SK-N-SH treated with all-trans-retinoic acid at 6 μM for 48 hours (cell line): Measurements from ENCODE around the gene WDR54.
A peak's percentile ranks its signal among the peaks of the same experiment; 100 is the strongest.

ENCODE experiments used
- ATAC-seq: fragments of 200-7000 bp; cut with Tn5 transposase; 3 replicates; pipeline ENCODE4 v1.9.1; 2020; ENCODE audit warnings: mild to moderate bottlenecking, moderate library complexity
- ARNTL ChIP-seq: fragments of 450-650 bp; formaldehyde crosslinking; IDR thresholded peaks from 2 replicates; pipeline ENCODE4 v1.5.0; 2020; ENCODE audit warnings: low read depth, mild to moderate bottlenecking, moderate library complexity, borderline replicate concordance
- BACH2 ChIP-seq: fragments of 250-450 bp; sonication (Bioruptor Pico); IDR thresholded peaks from 2 replicates; pipeline ENCODE4 v1.9.0; 2021; ENCODE audit warnings: mild to moderate bottlenecking, borderline replicate concordance
- GLIS3 ChIP-seq: fragments of 250-450 bp; sonication (Bioruptor Pico); IDR thresholded peaks from 2 replicates; pipeline ENCODE4 v1.5.0; 2020; ENCODE audit warnings: mild to moderate bottlenecking, moderate library complexity
- OSR1 ChIP-seq: fragments of 250-450 bp; sonication (Bioruptor Pico); IDR thresholded peaks from 2 replicates; pipeline ENCODE4 v1.8.0; 2022; ENCODE audit warnings: moderate library complexity, mild to moderate bottlenecking, inconsistent platforms
- SNAI2 ChIP-seq: fragments of 250-450 bp; sonication (Bioruptor Pico); IDR thresholded peaks from 2 replicates; pipeline ENCODE4 v1.5.0; 2020; ENCODE audit warnings: mild to moderate bottlenecking, moderate library complexity
- TCF4 ChIP-seq: fragments of 250-450 bp; sonication (Bioruptor Pico); IDR thresholded peaks from 2 replicates; pipeline ENCODE4 v1.8.0; 2021; ENCODE audit warnings: mild to moderate bottlenecking, moderate library complexity, borderline replicate concordance
- TOX ChIP-seq: fragments of 250-450 bp; sonication (Bioruptor Pico); IDR thresholded peaks from 2 replicates; pipeline ENCODE4 v1.8.0; 2021; ENCODE audit warnings: mild to moderate bottlenecking, moderate library complexity, borderline replicate concordance
- ZC3H10 ChIP-seq: fragments of 250-450 bp; sonication (Bioruptor Pico); IDR thresholded peaks from 2 replicates; pipeline ENCODE4 v1.5.1; 2021; ENCODE audit warnings: mild to moderate bottlenecking, moderate library complexity
- ZFP3 ChIP-seq: fragments of 250-450 bp; sonication (Bioruptor Pico); IDR thresholded peaks from 2 replicates; pipeline ENCODE4 v1.5.0; 2020; ENCODE audit warnings: mild to moderate bottlenecking, moderate library complexity
- ZFP30 ChIP-seq: fragments of 450-650 bp; formaldehyde crosslinking; IDR thresholded peaks from 2 replicates; pipeline ENCODE4 v1.5.0; 2022; ENCODE audit warnings: mild to moderate bottlenecking, moderate library complexity
- ZNF565 ChIP-seq: fragments of 450-650 bp; formaldehyde crosslinking; conservative IDR thresholded peaks from 2 replicates; pipeline ENCODE4 v1.5.0; 2020; ENCODE audit warnings: low read depth, mild to moderate bottlenecking, moderate library complexity
- ZNF70 ChIP-seq: fragments of 450-650 bp; formaldehyde crosslinking; IDR thresholded peaks from 2 replicates; pipeline ENCODE4 v1.5.0; 2020; ENCODE audit warnings: mild to moderate bottlenecking, moderate library complexity
- ZNF8 ChIP-seq: fragments of 450-650 bp; formaldehyde crosslinking; IDR thresholded peaks from 2 replicates; pipeline ENCODE4 v1.5.0; 2020; ENCODE audit warnings: mild to moderate bottlenecking, moderate library complexity
- TF ChIP-seq, protein P1 (sequence below): fragments of 250-450 bp; sonication (Bioruptor Pico); IDR thresholded peaks from 2 replicates; pipeline ENCODE4 v1.5.1; 2020; ENCODE audit warnings: low read depth, mild to moderate bottlenecking, moderate library complexity
- TF ChIP-seq, protein P2 (sequence below): fragments of 250-450 bp; sonication (Bioruptor Pico); IDR thresholded peaks from 2 replicates; pipeline ENCODE4 v1.8.0; 2021; ENCODE audit warnings: low read depth, mild to moderate bottlenecking, moderate library complexity, borderline replicate concordance
- TF ChIP-seq, protein P3 (sequence below): fragments of 250-450 bp; sonication (Bioruptor Pico); IDR thresholded peaks from 2 replicates; pipeline ENCODE4 v1.5.0; 2020; ENCODE audit warnings: mild to moderate bottlenecking, moderate library complexity
- TF ChIP-seq, protein P4 (sequence below): fragments of 250-450 bp; sonication (Bioruptor Pico); IDR thresholded peaks from 2 replicates; pipeline ENCODE4 v1.5.1; 2021; ENCODE audit warnings: mild to moderate bottlenecking, moderate library complexity

WDR54 gene

DNA sequence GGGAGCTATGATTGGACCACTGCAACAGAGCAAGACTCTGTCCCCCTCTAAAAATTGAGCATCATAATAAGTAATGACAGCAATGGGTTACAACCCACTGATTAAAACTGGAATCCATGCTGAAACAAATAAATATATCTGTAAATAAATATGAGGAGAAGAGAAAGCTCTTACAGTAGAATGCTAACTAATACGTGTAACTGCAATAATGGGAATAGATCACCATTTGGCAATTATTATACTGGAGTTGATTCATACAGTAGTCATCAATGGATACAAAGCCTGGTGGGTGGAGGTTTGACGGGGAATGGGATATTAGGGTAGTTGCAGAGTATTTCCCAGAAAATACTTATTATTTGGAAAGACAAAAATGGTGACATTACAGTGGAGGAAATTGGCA lies 27.2 kb downstream of the WDR54 start:
- TF ChIP-seq ZNF8 (CRISPR knock-in tag) = no peak
- TF ChIP-seq OSR1 (CRISPR knock-in tag) = no peak
- TF ChIP-seq, protein P1, sequence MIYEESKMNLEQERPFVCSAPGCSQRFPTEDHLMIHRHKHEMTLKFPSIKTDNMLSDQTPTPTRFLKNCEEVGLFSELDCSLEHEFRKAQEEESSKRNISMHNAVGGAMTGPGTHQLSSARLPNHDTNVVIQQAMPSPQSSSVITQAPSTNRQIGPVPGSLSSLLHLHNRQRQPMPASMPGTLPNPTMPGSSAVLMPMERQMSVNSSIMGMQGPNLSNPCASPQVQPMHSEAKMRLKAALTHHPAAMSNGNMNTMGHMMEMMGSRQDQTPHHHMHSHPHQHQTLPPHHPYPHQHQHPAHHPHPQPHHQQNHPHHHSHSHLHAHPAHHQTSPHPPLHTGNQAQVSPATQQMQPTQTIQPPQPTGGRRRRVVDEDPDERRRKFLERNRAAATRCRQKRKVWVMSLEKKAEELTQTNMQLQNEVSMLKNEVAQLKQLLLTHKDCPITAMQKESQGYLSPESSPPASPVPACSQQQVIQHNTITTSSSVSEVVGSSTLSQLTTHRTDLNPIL (CRISPR knock-in tag) = no peak
- TF ChIP-seq, protein P2, sequence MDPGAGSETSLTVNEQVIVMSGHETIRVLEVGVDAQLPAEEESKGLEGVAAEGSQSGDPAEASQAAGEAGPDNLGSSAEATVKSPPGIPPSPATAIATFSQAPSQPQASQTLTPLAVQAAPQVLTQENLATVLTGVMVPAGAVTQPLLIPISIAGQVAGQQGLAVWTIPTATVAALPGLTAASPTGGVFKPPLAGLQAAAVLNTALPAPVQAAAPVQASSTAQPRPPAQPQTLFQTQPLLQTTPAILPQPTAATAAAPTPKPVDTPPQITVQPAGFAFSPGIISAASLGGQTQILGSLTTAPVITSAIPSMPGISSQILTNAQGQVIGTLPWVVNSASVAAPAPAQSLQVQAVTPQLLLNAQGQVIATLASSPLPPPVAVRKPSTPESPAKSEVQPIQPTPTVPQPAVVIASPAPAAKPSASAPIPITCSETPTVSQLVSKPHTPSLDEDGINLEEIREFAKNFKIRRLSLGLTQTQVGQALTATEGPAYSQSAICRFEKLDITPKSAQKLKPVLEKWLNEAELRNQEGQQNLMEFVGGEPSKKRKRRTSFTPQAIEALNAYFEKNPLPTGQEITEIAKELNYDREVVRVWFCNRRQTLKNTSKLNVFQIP (CRISPR knock-in tag) = no peak
- TF ChIP-seq ZFP30 (CRISPR knock-in tag) = no peak
- no peak for TF ChIP-seq TCF4 (CRISPR knock-in tag)
- no peak for TF ChIP-seq ZNF70
- TF ChIP-seq TOX (CRISPR knock-in tag) = no peak
- no peak for TF ChIP-seq ZNF565 (CRISPR knock-in tag)
- TF ChIP-seq SNAI2 (CRISPR knock-in tag) = no peak
- ATAC-seq = no peak

DNA sequence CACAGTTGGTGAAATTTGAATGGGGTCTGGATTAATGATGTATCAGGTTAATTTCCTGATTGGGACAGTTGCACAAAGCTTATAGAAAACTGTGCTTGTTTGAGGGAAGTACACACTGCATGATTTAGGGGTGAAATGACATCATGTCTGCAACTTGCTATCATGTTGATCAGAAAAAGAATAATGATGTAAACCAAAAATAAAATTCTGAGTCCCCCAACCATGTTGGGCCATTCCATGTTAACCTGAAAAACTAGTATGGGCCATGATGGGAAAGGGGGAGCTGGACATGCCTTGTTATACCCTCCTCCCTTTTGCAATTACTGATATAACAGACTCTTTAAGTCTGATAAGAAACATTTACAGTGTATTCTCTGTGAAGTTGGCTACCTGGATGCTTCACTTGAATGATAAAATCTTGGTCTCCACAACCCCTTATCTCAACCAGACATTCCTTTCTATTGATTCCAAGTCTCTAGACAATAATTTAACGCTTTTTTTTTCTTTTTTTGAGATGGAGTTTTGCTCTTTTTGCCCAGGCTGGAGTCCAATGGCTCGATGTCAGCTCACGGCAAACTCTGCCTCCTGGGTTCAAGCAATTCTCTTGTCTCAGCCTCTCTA lies 29.1 kb downstream of the WDR54 start:
- no peak for ATAC-seq
- TF ChIP-seq ZNF70 = no peak

DNA sequence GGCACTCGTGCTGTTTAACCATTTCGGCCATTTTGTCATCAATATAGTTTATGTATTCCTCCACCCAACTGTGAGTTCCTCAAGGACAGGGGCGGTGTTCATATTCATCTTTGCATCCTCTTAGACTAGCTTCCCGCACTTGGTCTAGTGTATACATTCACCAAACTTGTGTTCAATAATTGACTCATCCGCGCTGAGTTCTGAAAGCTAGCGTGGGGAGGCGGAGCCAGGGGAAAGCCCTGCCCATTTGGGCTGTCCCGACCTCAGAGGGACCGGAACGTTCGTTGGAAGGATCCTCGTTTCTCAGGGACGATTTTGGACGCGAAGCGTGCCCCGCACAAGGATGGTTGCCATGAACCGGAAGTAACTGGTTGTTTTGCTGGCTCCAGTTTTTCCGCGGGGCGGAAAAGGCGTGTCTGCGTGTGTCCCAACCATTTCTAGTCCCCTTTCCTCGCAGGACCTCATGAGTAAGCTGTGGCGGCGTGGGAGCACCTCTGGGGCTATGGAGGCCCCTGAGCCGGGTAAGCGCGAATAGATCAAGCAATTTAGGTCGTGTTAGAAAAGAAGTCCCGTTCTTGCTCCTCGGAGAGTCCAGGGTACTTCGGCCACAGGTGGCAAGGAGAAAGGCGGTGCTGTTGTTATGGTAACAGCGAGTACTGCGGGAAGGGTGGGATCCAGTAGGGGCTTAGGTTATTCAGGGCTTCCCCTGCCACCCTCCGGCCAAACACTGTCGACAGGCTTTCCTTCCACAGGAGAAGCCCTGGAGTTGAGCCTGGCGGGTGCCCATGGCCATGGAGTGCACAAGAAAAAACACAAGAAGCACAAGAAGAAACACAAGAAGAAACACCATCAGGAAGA lies 33.4 kb downstream of the WDR54 start, which contains the start of gene INO80B:
Gene INO80B (plus strand): TSS at position 434 of the 858 bp plus-strand sequence. CDS start 30 bp downstream, at position 464.
- peak; percentile 53 for ATAC-seq
- TF ChIP-seq TCF4 (CRISPR knock-in tag) = no peak
- no peak for TF ChIP-seq ZNF70
- TF ChIP-seq, protein P3, sequence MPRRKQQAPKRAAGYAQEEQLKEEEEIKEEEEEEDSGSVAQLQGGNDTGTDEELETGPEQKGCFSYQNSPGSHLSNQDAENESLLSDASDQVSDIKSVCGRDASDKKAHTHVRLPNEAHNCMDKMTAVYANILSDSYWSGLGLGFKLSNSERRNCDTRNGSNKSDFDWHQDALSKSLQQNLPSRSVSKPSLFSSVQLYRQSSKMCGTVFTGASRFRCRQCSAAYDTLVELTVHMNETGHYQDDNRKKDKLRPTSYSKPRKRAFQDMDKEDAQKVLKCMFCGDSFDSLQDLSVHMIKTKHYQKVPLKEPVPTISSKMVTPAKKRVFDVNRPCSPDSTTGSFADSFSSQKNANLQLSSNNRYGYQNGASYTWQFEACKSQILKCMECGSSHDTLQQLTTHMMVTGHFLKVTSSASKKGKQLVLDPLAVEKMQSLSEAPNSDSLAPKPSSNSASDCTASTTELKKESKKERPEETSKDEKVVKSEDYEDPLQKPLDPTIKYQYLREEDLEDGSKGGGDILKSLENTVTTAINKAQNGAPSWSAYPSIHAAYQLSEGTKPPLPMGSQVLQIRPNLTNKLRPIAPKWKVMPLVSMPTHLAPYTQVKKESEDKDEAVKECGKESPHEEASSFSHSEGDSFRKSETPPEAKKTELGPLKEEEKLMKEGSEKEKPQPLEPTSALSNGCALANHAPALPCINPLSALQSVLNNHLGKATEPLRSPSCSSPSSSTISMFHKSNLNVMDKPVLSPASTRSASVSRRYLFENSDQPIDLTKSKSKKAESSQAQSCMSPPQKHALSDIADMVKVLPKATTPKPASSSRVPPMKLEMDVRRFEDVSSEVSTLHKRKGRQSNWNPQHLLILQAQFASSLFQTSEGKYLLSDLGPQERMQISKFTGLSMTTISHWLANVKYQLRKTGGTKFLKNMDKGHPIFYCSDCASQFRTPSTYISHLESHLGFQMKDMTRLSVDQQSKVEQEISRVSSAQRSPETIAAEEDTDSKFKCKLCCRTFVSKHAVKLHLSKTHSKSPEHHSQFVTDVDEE (CRISPR knock-in tag) = no peak
- no peak for TF ChIP-seq GLIS3 (CRISPR knock-in tag)
- no peak for TF ChIP-seq ZC3H10
- no peak for TF ChIP-seq OSR1 (CRISPR knock-in tag)
- TF ChIP-seq, protein P4, sequence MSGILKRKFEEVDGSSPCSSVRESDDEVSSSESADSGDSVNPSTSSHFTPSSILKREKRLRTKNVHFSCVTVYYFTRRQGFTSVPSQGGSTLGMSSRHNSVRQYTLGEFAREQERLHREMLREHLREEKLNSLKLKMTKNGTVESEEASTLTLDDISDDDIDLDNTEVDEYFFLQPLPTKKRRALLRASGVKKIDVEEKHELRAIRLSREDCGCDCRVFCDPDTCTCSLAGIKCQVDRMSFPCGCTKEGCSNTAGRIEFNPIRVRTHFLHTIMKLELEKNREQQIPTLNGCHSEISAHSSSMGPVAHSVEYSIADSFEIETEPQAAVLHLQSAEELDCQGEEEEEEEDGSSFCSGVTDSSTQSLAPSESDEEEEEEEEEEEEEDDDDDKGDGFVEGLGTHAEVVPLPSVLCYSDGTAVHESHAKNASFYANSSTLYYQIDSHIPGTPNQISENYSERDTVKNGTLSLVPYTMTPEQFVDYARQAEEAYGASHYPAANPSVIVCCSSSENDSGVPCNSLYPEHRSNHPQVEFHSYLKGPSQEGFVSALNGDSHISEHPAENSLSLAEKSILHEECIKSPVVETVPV (CRISPR knock-in tag) = no peak
- TF ChIP-seq ARNTL (CRISPR knock-in tag) = no peak

DNA sequence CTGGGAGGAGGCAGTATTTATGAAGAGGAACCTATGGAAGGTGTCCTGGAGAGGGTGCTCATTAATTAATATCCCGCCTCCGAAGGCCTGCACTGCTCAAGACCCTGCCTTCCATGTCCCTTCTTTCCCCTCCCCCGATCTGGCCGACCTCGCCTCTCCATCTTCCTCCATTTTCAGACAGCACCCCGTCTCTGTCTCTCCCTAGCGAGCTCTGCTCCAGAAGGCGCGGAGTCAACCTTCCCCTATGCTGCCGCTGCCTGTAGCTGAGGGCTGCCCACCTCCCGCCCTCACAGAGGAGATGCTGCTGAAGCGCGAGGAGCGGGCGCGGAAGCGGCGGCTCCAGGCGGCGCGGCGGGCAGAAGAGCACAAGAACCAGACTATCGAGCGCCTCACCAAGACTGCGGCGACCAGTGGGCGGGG lies 35.6 kb downstream of the WDR54 start:
- peak; percentile 9 for ATAC-seq
- TF ChIP-seq ARNTL (CRISPR knock-in tag) (no peak), SNAI2 (CRISPR knock-in tag) (no peak), ZNF8 (CRISPR knock-in tag) (no peak), ZC3H10 (no peak), TOX (CRISPR knock-in tag) (no peak), BACH2 (CRISPR knock-in tag) (no peak), ZFP3 (CRISPR knock-in tag) (no peak), ZFP30 (CRISPR knock-in tag) (no peak)
- TF ChIP-seq, protein P3 (CRISPR knock-in tag) = no peak
- TF ChIP-seq, protein P2 (CRISPR knock-in tag) = no peak
- TF ChIP-seq, protein P1 (CRISPR knock-in tag) = no peak
